Measurements from ENCODE around the gene MALT1.

DNA sequence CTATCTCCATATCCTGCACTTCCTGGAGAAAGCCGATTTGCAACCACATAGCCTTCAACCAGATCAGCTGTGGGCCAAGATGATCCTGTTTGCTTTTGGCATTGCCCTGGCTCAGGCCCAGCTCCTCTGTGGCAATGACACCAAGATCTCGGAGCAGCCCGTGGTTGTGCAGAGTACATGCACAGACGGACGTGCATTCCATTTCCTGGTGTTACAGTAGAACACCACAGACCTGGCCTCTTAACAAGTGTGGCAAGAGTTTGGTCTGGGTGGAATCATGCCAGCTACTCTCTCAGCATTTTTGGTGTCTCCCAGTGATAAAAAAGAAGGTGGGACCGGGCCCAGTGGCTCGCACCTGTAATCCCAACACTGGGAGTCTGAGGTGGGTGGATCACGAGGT, 20.0 kb downstream of the MALT1 start:
- no peak for TF ChIP-seq POLR2A (IDR thresholded peaks at IDR 0.05)
- TF ChIP-seq, protein P1, sequence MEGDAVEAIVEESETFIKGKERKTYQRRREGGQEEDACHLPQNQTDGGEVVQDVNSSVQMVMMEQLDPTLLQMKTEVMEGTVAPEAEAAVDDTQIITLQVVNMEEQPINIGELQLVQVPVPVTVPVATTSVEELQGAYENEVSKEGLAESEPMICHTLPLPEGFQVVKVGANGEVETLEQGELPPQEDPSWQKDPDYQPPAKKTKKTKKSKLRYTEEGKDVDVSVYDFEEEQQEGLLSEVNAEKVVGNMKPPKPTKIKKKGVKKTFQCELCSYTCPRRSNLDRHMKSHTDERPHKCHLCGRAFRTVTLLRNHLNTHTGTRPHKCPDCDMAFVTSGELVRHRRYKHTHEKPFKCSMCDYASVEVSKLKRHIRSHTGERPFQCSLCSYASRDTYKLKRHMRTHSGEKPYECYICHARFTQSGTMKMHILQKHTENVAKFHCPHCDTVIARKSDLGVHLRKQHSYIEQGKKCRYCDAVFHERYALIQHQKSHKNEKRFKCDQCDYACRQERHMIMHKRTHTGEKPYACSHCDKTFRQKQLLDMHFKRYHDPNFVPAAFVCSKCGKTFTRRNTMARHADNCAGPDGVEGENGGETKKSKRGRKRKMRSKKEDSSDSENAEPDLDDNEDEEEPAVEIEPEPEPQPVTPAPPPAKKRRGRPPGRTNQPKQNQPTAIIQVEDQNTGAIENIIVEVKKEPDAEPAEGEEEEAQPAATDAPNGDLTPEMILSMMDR (IDR thresholded peaks at IDR 0.05 in 4 of 5, conservative IDR thresholded peaks at IDR 0.05 in 1 of 5) = no peak
